Breast epithelium (tissue), 3 donors: ENCODE measurements around the gene APLF.

Experiments
- POLR2A ChIP-seq: fragments of 450-650 bp; IDR thresholded peaks from one replicate; pipeline ENCODE4 v1.6.1; 2016; ENCODE audit warnings: antibody characterized with exemption, mild to moderate bottlenecking, moderate library complexity
- POLR2AphosphoS5 ChIP-seq, 3 donors: sonication (generic); formaldehyde crosslinking; IDR thresholded peaks; one replicate each; pipeline ENCODE4 v1.6.1; 2017; ENCODE audit warnings: antibody characterized with exemption in 3 of 3
- TF ChIP-seq, protein P1 (sequence below), 3 donors: fragments of 450-650 bp; IDR thresholded peaks; one replicate each; pipeline ENCODE4 v1.5.1; 2016 to 2017; ENCODE audit warnings: antibody characterized with exemption in 3 of 3, mild to moderate bottlenecking in 3 of 3, moderate library complexity in 3 of 3

DNA sequence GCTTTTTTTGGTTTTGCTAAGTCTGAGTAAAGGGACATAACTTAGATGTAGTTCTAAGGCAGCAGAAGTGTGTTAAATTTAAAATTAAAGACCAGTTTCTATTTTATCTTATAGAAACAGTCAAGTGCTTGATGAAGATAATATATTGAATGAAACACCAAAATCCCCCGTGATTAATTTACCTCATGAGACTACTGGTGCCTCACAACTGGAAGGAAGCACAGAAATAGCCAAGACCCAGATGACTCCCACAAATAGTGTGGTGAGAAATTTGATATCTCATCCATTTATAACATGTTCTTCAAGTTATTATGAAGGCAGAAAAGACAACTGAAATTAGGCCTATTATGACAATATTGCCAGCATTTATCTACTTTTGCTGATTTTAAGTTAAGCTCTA lies 45.6 kb downstream of the APLF start:
- TF ChIP-seq POLR2A (no peak), POLR2AphosphoS5 (IDR thresholded peaks at IDR 0.05) (no peak)
- TF ChIP-seq, protein P1, sequence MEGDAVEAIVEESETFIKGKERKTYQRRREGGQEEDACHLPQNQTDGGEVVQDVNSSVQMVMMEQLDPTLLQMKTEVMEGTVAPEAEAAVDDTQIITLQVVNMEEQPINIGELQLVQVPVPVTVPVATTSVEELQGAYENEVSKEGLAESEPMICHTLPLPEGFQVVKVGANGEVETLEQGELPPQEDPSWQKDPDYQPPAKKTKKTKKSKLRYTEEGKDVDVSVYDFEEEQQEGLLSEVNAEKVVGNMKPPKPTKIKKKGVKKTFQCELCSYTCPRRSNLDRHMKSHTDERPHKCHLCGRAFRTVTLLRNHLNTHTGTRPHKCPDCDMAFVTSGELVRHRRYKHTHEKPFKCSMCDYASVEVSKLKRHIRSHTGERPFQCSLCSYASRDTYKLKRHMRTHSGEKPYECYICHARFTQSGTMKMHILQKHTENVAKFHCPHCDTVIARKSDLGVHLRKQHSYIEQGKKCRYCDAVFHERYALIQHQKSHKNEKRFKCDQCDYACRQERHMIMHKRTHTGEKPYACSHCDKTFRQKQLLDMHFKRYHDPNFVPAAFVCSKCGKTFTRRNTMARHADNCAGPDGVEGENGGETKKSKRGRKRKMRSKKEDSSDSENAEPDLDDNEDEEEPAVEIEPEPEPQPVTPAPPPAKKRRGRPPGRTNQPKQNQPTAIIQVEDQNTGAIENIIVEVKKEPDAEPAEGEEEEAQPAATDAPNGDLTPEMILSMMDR (IDR thresholded peaks at IDR 0.05): no peak
